HG03135 (cell line): Measurements from ENCODE around the gene MTG2.

Experiments
- ATAC-seq: cut with Tn5 transposase; IDR thresholded peaks from one replicate; pipeline ENCODE4 v1.9.1; 2021; ENCODE audit warnings: mild to moderate bottlenecking, moderate library complexity; ENCODE audit not compliant: unreplicated experiment

The MTG2 gene

GRCh38 chr20:62219101-62219991, 36.5 kb downstream of the MTG2 start:
- ATAC-seq: no peak

DNA sequence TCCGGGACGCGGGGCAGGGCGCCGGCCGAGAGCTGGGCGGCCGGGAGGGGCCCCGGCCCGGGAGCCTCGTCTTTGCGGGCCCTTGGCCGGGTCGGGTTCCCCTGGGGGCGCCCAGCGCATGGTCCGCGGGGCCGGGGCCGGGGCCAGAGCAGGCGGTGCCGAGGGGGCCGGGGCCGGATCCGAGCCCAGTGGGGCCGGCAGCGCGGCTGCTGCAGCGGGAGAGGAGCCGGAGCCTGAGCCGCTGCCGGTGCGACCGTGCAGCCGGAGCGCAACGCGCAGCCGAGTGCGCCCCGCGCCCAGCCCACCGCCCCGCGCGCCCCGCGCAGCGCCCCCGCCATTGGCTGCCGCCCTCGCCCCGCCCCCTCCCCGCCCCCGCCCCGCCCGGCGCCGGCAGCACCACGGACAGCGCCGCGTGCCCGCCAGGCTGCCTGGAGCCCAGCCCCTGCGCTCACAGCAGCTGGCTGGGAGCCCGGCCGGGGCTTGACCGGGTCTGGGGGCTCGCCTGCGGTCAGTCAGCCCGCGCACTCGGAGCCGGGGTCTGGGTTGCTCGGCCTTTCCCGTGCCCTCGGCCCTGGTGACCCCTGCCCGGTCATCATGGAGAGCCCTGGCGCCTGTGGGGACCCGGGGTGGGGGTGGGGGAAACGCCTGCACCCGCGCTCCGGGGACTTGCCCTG, 37.3 kb downstream of the MTG2 start, which contains the start of gene HRH3:
TSS of gene HRH3 (minus strand) at position 287 of the 674 bp plus-strand sequence. CDS start 308 bp downstream, outside the sequence.
- no peak for ATAC-seq

- no peak for ATAC-seq
Measured at GRCh38 chr20:62220666-62221568, 38.1 kb downstream of the MTG2 start.

GRCh38 chr20:62222266-62222850, 39.5 kb downstream of the MTG2 start:
- no peak for ATAC-seq

DNA sequence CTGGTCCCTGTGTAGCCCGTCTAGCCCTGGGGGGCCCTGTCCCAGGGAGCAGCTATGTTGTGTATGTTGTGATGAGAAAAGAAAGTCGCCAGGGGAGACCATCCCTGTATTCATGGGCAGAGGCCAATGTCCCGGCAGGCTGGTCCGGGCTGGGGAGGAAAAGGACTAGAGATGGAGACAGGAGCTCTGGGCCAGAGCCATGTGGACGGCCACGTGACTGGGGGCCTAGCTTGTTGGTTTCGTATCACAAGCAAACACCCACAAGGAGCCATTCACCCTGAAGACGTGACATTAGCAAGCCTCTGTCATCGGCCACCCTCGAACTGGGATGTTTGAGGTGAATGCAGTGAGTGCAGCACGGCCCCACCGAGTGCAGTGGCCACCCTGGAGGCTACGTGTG, 40.1 kb downstream of the MTG2 start:
- ATAC-seq: no peak

DNA sequence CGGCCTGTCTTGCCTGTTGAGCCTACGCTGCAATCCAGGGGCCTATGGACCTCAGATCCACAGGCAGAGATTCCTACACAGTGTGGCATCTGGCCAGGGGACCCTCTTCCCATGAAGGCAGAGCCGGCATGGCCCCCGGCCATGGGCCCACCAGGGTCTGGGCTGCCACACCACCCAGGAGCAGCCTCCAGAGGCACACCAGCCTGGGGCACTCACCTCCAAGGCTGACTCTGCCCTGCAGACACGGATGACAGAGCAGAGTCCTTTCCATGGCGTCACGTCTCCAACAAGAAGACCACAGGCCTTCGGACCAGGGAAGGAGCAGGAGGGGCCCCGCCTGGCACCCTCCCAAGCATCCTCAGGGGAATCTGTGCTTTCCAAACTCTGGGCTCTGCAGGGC, 40.7 kb downstream of the MTG2 start:
- no peak for ATAC-seq

DNA sequence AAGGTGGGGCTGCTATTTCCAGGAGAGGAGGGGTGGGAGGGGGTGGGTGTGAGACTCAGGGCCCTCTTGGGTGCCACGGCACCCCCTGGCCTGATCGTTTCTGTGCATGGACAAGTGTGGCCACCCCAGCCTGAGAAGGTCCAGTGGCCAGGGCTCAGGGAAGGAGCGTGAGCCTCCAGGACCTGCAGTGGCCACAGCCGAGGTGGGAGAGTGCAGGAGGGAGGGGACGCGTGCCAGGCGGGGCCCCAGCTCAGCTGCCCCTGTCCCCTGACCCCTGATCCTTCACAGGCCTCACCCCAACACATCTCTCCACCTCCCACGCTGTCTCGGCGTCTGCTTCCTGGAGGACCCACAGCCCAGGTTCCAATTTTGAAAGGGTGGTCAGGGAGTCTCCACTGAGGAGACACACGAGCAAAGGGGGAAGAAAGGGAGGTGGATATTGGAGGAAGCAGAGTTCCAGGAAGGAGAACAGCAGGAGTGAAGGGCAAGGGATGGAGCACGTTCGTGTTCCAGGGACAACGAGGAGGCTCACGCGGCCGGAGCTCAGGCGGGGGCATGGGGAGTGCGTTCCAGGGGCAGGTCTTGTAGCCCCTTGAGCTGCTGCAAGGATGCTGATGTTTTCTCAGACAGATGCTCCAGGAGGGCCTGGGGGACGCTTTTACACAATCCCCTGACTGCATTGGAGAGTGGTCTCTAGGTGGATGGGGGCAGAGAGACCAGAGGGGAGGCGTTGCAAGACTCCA, 41.5 kb downstream of the MTG2 start:
- ATAC-seq: no peak

DNA sequence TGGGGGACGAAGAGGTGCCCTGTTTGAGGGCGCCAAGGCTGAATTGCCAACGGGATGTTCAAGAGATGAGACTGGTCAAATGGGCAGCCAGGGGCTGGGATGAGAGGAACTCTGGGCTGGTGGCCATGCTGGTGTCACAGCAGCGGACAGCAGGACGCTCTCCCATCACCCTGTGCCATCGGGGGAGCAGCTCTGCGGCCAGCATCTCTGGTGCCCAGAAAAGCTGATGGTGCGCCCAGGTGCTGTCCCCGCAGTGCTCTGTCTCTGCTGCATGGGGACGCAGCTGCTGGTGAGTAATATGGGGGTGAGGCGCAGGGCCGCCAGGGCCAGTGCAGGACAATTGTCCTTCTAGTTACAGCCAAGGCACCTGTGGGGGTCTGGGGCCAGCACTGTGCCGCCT, 42.2 kb downstream of the MTG2 start:
- no peak for ATAC-seq

DNA sequence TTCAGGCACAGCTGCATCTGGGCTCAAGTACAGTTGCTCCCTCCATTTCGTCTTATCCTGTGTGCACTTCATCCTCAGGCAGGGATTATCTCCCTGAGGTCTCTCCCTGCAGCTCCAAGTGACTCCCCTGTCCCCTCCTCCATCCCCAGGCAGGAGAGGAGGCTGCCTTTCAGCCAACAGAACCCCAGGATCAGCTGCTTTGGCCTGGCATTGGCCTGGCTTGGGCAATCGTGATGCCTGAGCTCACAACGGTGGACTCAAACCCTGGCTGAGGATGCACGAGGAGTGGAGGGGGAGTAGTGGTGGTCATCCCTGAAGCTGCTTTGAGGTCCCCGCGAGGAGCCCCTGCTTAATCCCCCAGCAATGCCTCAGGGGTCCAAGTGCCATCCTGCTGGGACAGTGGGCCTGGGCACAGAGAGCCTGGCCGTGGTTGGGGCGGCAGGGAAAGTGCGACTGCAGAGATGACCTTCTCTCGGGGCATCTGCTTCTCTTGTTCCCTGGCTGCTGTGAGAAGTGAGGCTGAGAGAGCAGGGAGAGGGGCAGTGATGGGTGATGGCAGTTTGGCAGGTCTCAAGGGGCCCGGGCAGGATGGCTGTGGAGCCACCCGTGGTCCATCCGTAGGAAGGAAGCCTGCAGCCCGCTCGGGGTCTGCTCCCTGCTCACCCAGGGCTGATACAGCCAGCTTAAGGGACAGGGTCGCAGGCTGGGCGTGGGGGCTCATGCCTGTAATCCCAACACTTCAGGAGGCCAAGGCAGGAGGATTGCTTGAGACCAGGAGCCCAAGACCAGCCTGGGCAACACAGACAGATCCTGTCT, 43.2 kb downstream of the MTG2 start:
- ATAC-seq: no peak

- no peak for ATAC-seq
Measured at GRCh38 chr20:62226707-62227590, 44.1 kb downstream of the MTG2 start.

DNA sequence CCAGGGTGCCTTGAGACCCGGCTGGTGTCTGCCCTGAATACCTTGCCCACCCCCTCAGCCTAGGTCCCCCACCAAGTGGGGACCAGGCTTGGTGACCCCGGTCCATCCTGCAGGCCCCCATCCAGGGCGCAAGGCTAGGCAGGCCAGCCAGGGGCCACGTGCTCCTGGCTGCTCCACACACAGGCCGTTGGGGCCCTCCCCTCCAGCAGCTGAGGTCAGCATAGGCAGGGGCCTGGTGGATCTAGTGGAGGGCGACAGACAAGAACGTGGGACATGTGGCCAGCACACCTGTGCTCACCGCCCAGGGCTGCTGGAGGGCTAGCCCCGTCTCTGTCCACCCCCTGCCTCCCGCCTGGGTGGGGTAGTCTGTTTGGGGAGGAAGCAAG, 44.8 kb downstream of the MTG2 start:
- ATAC-seq: no peak

DNA sequence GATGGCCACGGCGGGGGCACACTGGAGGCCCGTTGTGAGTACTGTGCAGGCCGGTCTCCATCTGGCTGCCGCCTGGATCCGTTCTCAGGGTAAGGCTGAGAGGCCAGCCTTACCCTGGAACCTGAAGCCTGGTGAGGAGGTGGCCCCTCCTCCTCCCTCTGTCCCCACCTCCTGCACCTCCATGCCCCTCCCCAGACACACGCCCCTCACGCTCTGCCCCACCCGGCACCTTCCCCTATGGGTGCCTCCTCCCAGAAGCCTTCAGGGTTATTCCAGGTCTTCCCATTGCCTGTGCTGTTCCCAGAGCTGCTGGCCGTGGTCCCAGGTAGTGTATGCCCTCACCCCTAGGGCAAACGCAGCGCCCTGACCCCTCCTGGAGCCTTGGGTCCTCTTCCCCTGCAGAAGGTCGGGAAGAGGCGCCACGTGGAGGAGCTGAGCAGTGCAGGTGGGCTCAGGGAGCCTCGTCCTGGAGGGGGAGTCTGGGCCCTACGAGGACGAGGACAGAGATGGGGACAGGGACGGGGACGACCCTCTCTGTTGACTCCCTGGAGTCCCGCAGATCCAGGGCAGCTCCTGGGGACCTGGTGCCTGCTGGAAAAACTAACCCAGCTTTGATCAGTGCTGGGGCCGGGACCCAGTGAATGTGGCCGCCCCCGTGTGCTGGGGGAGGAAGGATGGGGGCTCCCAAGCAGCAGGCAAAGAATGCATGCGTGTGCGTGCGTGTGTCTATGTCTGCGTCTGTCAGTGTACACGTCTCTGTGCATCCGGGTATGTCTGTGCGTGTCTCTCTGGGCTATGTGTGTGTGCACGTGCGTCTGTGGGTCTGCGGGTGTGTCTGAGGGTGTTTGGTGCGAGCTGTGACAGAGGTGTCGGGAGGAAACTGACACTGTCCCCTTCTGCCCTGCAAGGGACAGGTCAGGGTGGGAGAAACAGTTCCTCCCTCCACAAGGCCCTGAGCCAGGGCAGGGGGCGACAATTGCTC, 45.4 kb downstream of the MTG2 start:
- ATAC-seq: no peak

DNA sequence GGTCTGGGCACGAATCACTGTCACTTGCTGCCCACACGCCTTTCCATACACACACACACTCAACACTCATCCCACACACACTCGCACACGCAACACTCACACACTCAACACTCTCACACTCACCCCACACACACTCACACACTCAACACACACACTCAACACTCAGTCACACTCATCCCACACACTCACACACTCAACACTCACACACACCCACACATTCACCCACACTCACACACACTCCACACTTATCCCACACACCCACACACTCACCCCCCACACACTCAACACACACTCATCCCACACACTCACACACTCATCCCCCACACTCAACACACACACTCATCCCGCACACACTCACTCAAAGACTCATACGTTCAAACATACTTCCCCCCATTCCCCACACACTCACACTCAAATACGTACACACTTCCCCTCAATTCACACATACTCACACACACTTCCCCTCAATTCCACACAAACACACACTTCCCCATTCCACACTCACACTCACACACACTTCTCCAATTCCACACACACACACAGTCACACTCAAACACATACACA, 46.2 kb downstream of the MTG2 start:
- ATAC-seq: no peak

GRCh38 chr20:62229667-62230066, 46.8 kb downstream of the MTG2 start:
- ATAC-seq: no peak

- no peak for ATAC-seq
Measured at GRCh38 chr20:62230276-62230675, 47.4 kb downstream of the MTG2 start.

- no peak for ATAC-seq
Measured at GRCh38 chr20:62230696-62231095, 47.9 kb downstream of the MTG2 start.

- no peak for ATAC-seq
Measured at GRCh38 chr20:62231292-62231691, 48.5 kb downstream of the MTG2 start.
